Right lobe of liver (tissue), 6 donors: ENCODE results near the gene SEMA4D. TPM values are rescaled to one million over a fixed set of nuclear protein-coding genes. Genes with fewer than 3 reads are reported as not detected.

Experiments
- ATAC-seq, 4 donors: fragments of 200-7000 bp; cut with Tn5 transposase; one replicate each; pipeline ENCODE4 v1.9.1; 2020; ENCODE audit warnings: mild to moderate bottlenecking in 4 of 4, moderate library complexity in 4 of 4
- DNase-seq, 3 donors: peaks; one replicate each; pipeline ENCODE4 v3.0.0-alpha.2; 2020
- H3K27ac ChIP-seq, 3 donors: fragments of 200-600 bp; one replicate each; pipeline ENCODE4 v1.8.0; 2022
- H3K27me3 ChIP-seq, 2 donors: fragments of 200-600 bp; one replicate each; pipeline ENCODE4 v1.8.0; 2022
- H3K36me3 ChIP-seq, 4 donors: fragments of 200-600 bp; sonication (generic) in 1 of 4; one replicate each; pipeline versions ENCODE4 v1.5.1 to v1.8.0; 2017 to 2022; ENCODE audit warnings: control low read depth in 1 of 4
- H3K4me1 ChIP-seq, 4 donors: fragments of 200-600 bp; sonication (generic) in 1 of 4; one replicate each; pipeline versions ENCODE4 v1.5.1 to v1.8.0; 2017 to 2022; ENCODE audit warnings: control low read depth in 1 of 4
- H3K4me3 ChIP-seq, 3 donors: fragments of 200-600 bp; one replicate each; pipeline ENCODE4 v1.8.0; 2022
- H3K9me3 ChIP-seq, 4 donors: fragments of 200-600 bp; sonication (generic) in 1 of 4; one replicate each; pipeline versions ENCODE4 v1.5.1 to v1.8.0; 2017 to 2022; ENCODE audit warnings: control low read depth in 1 of 4
- POLR2A ChIP-seq: fragments of 450-650 bp; IDR thresholded peaks from one replicate; pipeline ENCODE4 v1.6.1; 2017; ENCODE audit warnings: antibody characterized with exemption, mild to moderate bottlenecking
- WGBS: methylation state at CpG from one replicate; pipeline ENCODE4 v1.1.6; 2018; ENCODE audit warnings: low coverage, low lambda C conversion rate; ENCODE audit not compliant: insufficient coverage; ENCODE audit errors: missing lambda C conversion rate; 5-methylcytosine and 5-hydroxymethylcytosine counted together
- intact Hi-C, 2 donors: fragments of 100-400 bp; cut with DNase I; formaldehyde crosslinking; loops; one replicate each; pipeline versions ENCODE4 v1.11.2 to v1.14.1; 2022
- total RNA-seq, 6 experiments: library from RNA; depleted of rRNA in 2 of 6; stranded (reverse); fragments of >200 nt in 2 of 6; fragmentation: NEBNext Ultra II Directional in 3 of 6; extraction: Animal tissue kit (Norgen Biotek cat#: 25700) in 3 of 6; gene quantifications; one replicate each; pipeline versions ENCODE4 v1.1.0 to v1.2.4, GENCODE V29; 2016 to 2023
- TF ChIP-seq, protein P1 (sequence below), 4 donors: fragments of 200-600 bp in 3 of 4; fragments of 450-650 bp in 1 of 4; IDR thresholded peaks; one replicate each; pipeline versions ENCODE4 v1.5.1 to v1.8.0; 2016 to 2022; ENCODE audit warnings: antibody characterized with exemption in 4 of 4, mild to moderate bottlenecking in 2 of 4
- donor health status: DM: no; HTN: yes; CAD: no.
- donor health status: DM: no; HTN: no; CAD: no.
- donor health status: DM: no; HTN: no; CAD: no.
- donor health status: DM: no; HTN: yes; CAD: no.
- donor health status: DM: no; HTN: yes; CAD: no.

Gene SEMA4D
- total RNA-seq, 6 experiments from 2014 or later = 2.0 to 7.5 (median 3.5) TPM

DNA sequence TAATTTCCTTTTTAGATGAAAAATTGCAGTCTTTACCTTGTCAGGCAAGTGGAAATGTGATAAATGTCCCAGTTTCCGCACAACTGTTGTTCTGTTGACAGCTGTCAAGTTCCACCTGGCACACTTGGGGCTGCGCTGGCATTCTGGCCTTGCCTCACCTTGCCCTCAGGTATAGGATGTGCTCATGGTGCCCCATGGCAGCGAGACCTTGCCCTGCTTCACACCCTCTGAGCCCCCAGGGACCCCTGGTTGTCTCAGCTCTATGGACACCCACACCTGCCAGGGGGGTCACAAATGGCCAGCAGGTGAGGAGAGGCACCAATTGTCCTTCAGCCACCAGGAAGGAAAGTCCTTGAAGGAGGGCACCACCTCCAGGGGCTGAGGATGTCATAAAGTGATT lies 37.5 kb upstream of the SEMA4D start:
- Histone ChIP-seq H3K27ac (no peak overlapping the region), H3K4me3 (no peak overlapping the region), H3K4me1 (peaks cover 0 to 8% (median 0%) of the 10 kb centered on the region in 4 donors), H3K9me3 (no peaks in the 10 kb centered on the region), H3K36me3 (no peaks in the 10 kb centered on the region), H3K27me3 (no peaks in the 10 kb centered on the region)
- ATAC-seq (no peak), DNase-seq (no peak)
- intact Hi-C loops = loop anchor here in 1 of 2 donors (10.0 kb wide), 1 partner anchor 141 kb away; no protein-coding TSS in a partner anchor
- TF ChIP-seq, protein P1, sequence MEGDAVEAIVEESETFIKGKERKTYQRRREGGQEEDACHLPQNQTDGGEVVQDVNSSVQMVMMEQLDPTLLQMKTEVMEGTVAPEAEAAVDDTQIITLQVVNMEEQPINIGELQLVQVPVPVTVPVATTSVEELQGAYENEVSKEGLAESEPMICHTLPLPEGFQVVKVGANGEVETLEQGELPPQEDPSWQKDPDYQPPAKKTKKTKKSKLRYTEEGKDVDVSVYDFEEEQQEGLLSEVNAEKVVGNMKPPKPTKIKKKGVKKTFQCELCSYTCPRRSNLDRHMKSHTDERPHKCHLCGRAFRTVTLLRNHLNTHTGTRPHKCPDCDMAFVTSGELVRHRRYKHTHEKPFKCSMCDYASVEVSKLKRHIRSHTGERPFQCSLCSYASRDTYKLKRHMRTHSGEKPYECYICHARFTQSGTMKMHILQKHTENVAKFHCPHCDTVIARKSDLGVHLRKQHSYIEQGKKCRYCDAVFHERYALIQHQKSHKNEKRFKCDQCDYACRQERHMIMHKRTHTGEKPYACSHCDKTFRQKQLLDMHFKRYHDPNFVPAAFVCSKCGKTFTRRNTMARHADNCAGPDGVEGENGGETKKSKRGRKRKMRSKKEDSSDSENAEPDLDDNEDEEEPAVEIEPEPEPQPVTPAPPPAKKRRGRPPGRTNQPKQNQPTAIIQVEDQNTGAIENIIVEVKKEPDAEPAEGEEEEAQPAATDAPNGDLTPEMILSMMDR (IDR thresholded peaks at IDR 0.05) = no peak
- TF ChIP-seq POLR2A = no peak
- 89% methylated on average over 3 of the region's 3 CpGs for WGBS

DNA sequence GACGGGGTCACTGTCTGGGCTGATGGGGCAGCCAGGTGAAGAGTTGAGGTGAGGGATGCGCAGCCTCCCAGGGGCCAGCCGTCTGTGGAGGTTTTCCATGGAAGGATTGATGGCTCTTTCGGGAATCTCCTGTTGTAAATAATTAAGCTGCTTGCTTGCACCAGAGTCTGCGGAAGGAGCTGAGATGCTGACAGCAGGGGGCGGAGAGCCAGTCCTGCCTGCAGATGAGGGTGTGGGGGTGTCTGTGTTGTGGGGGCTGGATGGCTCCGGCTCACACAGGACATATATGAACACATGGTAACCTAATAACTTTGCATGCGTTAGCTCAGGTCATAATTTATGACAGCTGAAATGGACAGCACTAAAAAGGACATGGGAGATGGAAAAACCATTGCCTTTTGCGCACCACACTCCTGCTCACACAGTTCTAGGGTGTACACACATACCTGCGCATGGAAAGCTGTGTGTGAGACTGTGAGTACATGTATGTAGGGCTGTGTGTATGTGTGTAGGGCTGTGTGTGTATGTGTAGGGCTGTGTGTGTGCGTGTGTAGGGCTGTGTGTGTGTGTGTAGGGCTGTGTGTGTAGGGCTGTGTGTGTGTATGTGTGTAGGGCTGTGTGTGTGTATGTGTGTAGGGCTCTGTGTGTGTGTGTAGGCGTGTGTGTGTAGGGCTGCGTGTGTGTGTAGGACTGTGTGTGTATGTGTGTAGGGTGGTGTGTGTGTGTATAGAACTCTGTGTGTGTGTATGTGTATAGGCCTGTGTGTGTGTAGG lies 36.8 kb upstream of the SEMA4D start:
- H3K27ac ChIP-seq = no peak overlapping the region

DNA sequence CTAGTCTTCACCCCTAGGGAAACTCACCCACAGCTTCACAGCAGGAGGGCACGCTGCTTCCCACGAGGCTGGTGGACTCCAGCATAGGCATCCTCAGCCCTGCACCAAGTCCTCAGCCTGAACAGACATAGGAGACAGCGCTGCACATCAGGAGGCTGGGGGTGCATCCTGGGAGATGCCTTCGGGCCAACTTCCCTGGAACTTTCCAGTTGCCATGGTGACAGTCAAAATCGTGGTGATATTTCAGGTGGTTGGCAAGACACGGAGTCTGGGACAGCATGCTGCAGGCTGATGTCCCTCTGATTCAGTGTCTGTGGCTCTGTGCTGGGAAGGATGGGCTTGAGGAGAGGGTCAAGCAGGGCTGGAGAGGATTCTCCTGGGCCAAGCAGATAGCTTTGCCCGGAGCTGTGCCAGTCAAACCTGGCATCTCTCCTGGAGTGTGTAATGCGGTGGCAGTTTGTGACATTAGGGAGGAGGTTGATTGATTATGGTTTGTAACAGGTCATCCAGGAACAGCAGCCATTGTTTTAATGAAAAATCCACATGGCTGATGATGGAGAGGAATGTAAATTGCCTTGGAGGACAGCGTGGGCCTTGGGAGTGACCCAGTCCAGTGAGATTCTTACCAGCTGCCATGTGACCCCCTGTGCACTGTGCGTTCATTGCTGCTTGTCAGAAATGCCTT lies 35.6 kb upstream of the SEMA4D start:
- Histone ChIP-seq H3K9me3 (no peaks in the 10 kb centered on the region), H3K4me1 (peaks cover 0 to 8% (median 0%) of the 10 kb centered on the region in 4 donors), H3K27ac (no peak overlapping the region), H3K27me3 (no peaks in the 10 kb centered on the region), H3K4me3 (no peak overlapping the region), H3K36me3 (no peaks in the 10 kb centered on the region)
- WGBS = 65% methylated on average over 8 of the region's 10 CpGs
- DNase-seq (no peak), ATAC-seq (peak; percentile 29 to 75 (median 46))
- intact Hi-C loops = loop anchor here in 1 of 2 donors (10.0 kb wide), 1 partner anchor 139 kb away; no protein-coding TSS in a partner anchor
- TF ChIP-seq, protein P1 (IDR thresholded peaks at IDR 0.05) = no peak
- TF ChIP-seq POLR2A = no peak

More for the DNA sequence above, 36.8 kb upstream of the SEMA4D start:
- H3K4me3 ChIP-seq = no peak overlapping the region
- no peaks in the 10 kb centered on the region for H3K9me3 ChIP-seq
- no peak for TF ChIP-seq POLR2A
- TF ChIP-seq, protein P1 (IDR thresholded peaks at IDR 0.05) = no peak
- H3K4me1 ChIP-seq = peaks cover 0 to 8% (median 0%) of the 10 kb centered on the region in 4 donors
- intact Hi-C loops = loop anchor here in 1 of 2 donors (10.0 kb wide), 1 partner anchor 140 kb away; no protein-coding TSS in a partner anchor
- ATAC-seq (no peak), DNase-seq (no peak)
- WGBS = 73% methylated on average over 12 of the region's 13 CpGs
- no peaks in the 10 kb centered on the region for H3K36me3 ChIP-seq
- H3K27me3 ChIP-seq = no peaks in the 10 kb centered on the region

DNA sequence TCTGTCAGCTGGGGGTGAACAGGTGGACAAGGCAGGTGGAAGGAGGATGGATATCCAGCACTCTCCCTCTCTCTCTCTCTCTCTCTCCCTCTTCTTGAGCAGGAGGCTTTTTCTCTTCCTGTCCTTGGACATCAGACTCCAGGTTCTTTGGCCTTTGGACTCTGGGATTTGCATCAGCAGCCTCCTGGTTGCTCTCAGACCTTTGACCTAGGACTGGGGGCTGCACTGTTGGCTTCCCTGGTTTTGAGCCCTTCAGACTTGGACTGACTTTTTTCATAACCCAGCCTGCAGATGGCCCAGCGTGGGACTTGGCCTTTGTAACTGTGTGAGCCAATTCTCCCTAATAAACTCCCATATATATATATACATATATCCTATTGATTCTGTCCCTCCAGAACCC lies 35.0 kb upstream of the SEMA4D start:
- TF ChIP-seq, protein P1 (IDR thresholded peaks at IDR 0.05) = no peak
- TF ChIP-seq POLR2A = no peak
- no peaks in the 10 kb centered on the region for H3K27me3 ChIP-seq
- no peaks in the 10 kb centered on the region for H3K36me3 ChIP-seq
- no peak overlapping the region for H3K4me3 ChIP-seq
- peaks cover 0 to 8% (median 0%) of the 10 kb centered on the region in 4 donors for H3K4me1 ChIP-seq
- H3K27ac ChIP-seq = no peak overlapping the region
- 25% methylated on average over 1 of the region's 1 CpG for WGBS
- ATAC-seq (peak in 2 of 4 donors; percentile 28 to 40), DNase-seq (no peak)
- H3K9me3 ChIP-seq = no peaks in the 10 kb centered on the region
- intact Hi-C loops = loop anchor here in 1 of 2 donors (10.0 kb wide), 1 partner anchor 138 kb away; no protein-coding TSS in a partner anchor
